Mesendoderm (in vitro differentiated cells): ENCODE measurements around the gene TNPO3.
A peak's percentile ranks its signal among the peaks of the same experiment; 100 is the strongest.

ENCODE experiments used
- DNase-seq: peaks from one replicate; pipeline ENCODE4 v3.0.0; 2013
- H2AK5ac ChIP-seq: 2 replicates; pipeline ENCODE4 v1.6.1; 2013; ENCODE audit warnings: low read length, inconsistent platforms
- H2BK120ac ChIP-seq: 2 replicates; pipeline ENCODE4 v1.6.1; 2013; ENCODE audit warnings: low read depth, mild to moderate bottlenecking, low read length, moderate library complexity, mixed read lengths
- H2BK15ac ChIP-seq: replicated peaks from 2 replicates; pipeline ENCODE4 v1.6.1; 2013; ENCODE audit warnings: low read depth, mild to moderate bottlenecking, moderate library complexity
- H2BK5ac ChIP-seq: 2 replicates; pipeline ENCODE4 v1.6.1; 2013; ENCODE audit warnings: low read length, inconsistent platforms
- H3K18ac ChIP-seq: 2 replicates; pipeline ENCODE4 v1.6.1; 2013; ENCODE audit warnings: mild to moderate bottlenecking, low read length, mixed read lengths
- H3K23ac ChIP-seq: one replicate; pipeline ENCODE4 v1.6.1; 2013; ENCODE audit warnings: low read length
- H3K27ac ChIP-seq: 2 replicates; pipeline ENCODE4 v1.5.1; 2013; ENCODE audit warnings: low read depth, mild to moderate bottlenecking, inconsistent platforms, low read length, moderate library complexity
- H3K27me3 ChIP-seq: 2 replicates; pipeline ENCODE4 v1.6.1; 2013; ENCODE audit warnings: low read length, control low read depth, mild to moderate bottlenecking, inconsistent platforms; ENCODE audit not compliant: insufficient read depth, poor library complexity
- H3K36me3 ChIP-seq: 2 replicates; pipeline ENCODE4 v1.6.1; 2013; ENCODE audit warnings: low read length, inconsistent platforms; ENCODE audit not compliant: control insufficient read depth, insufficient read depth
- H3K4ac ChIP-seq: one replicate; pipeline ENCODE4 v1.6.1; 2013; ENCODE audit warnings: low read depth, mild to moderate bottlenecking, low read length, moderate library complexity
- H3K4me1 ChIP-seq: 2 replicates; pipeline ENCODE4 v1.6.1; 2013; ENCODE audit warnings: low read depth, low read length, inconsistent platforms; ENCODE audit not compliant: control insufficient read depth
- H3K4me2 ChIP-seq: 2 replicates; pipeline ENCODE4 v1.6.1; 2013; ENCODE audit warnings: low read length
- H3K4me3 ChIP-seq: 2 replicates; pipeline ENCODE4 v1.5.1; 2013; ENCODE audit warnings: mild to moderate bottlenecking, low read length
- H3K56ac ChIP-seq: one replicate; pipeline ENCODE4 v1.6.1; 2013; ENCODE audit warnings: low read length
- H3K79me1 ChIP-seq: 2 replicates; pipeline ENCODE4 v1.6.1; 2013; ENCODE audit warnings: low read length, inconsistent platforms
- H3K79me2 ChIP-seq: 2 replicates; pipeline ENCODE4 v1.6.1; 2013; ENCODE audit warnings: mild to moderate bottlenecking, low read length; ENCODE audit not compliant: control insufficient read depth, insufficient read depth
- H3K9ac ChIP-seq: 2 replicates; pipeline ENCODE4 v1.6.1; 2013; ENCODE audit warnings: low read length, inconsistent platforms
- H4K5ac ChIP-seq: one replicate; pipeline ENCODE4 v1.6.1; 2013; ENCODE audit warnings: low read length
- H4K8ac ChIP-seq: one replicate; pipeline ENCODE4 v1.6.1; 2013; ENCODE audit warnings: low read depth, mild to moderate bottlenecking, control low read depth, low read length, moderate library complexity
- WGBS: extraction: QIAGEN DNeasy Blood & Tissue Kit; methylation state at CpG from one replicate; pipeline ENCODE4 v1.1.7; 2013; ENCODE audit warnings: low lambda C conversion rate, missing lambda C conversion rate; ENCODE audit not compliant: insufficient coverage; ENCODE audit errors: extremely low coverage; 5-methylcytosine and 5-hydroxymethylcytosine counted together

TNPO3 gene

GRCh38 chr7:129095258-129095657 is 40.3 kb upstream of the TNPO3 start:
- H3K4me2 ChIP-seq = no peak overlapping the region

GRCh38 chr7:129094501-129094900 is 39.6 kb upstream of the TNPO3 start:
- no peak overlapping the region for H2BK120ac ChIP-seq
- no peak overlapping the region for H3K18ac ChIP-seq
- H3K4me3 ChIP-seq = no peak overlapping the region
- no peak overlapping the region for H4K5ac ChIP-seq
- no peak overlapping the region for H3K4me2 ChIP-seq
- H3K79me2 ChIP-seq = no peaks in the 10 kb centered on the region
- no peak overlapping the region for H2BK5ac ChIP-seq
- no peak overlapping the region for H3K27ac ChIP-seq
- H3K4ac ChIP-seq = no peak overlapping the region
- H4K8ac ChIP-seq = no peak overlapping the region
- no CpG with 5 or more reads among the region's 5 CpGs for WGBS
- H3K27me3 ChIP-seq = no peaks in the 10 kb centered on the region
- no peak for DNase-seq
- no peaks in the 10 kb centered on the region for H3K79me1 ChIP-seq
- no peak overlapping the region for H3K56ac ChIP-seq
- no peaks in the 10 kb centered on the region for H3K4me1 ChIP-seq
- no peak overlapping the region for H2AK5ac ChIP-seq
- no peak overlapping the region for H3K23ac ChIP-seq
- H3K36me3 ChIP-seq = no peaks in the 10 kb centered on the region
- H3K9ac ChIP-seq = no peak overlapping the region
- no peak overlapping the region for H2BK15ac ChIP-seq

More at GRCh38 chr7:129095258-129095657, 40.3 kb upstream of the TNPO3 start:
- H2BK15ac ChIP-seq = no peak overlapping the region
- WGBS = no CpG with 5 or more reads among the region's 6 CpGs
- H3K4ac ChIP-seq = no peak overlapping the region
- no peak overlapping the region for H4K8ac ChIP-seq
- no peak overlapping the region for H3K27ac ChIP-seq
- H3K36me3 ChIP-seq = no peaks in the 10 kb centered on the region
- H2BK5ac ChIP-seq = no peak overlapping the region
- no peak overlapping the region for H3K23ac ChIP-seq
- H3K9ac ChIP-seq = no peak overlapping the region
- H4K5ac ChIP-seq = no peak overlapping the region
- H3K79me2 ChIP-seq = no peaks in the 10 kb centered on the region
- DNase-seq = no peak
- no peaks in the 10 kb centered on the region for H3K4me1 ChIP-seq
- H3K18ac ChIP-seq = no peak overlapping the region
- no peaks in the 10 kb centered on the region for H3K27me3 ChIP-seq
- no peak overlapping the region for H3K4me3 ChIP-seq
- no peak overlapping the region for H2AK5ac ChIP-seq
- no peak overlapping the region for H3K56ac ChIP-seq
- no peak overlapping the region for H2BK120ac ChIP-seq
- H3K79me1 ChIP-seq = no peaks in the 10 kb centered on the region

- H2BK15ac ChIP-seq = no peak overlapping the region
- WGBS = no CpG with 5 or more reads among the region's 1 CpG
- H4K5ac ChIP-seq = no peak overlapping the region
- H3K4ac ChIP-seq = no peak overlapping the region
- no peaks in the 10 kb centered on the region for H3K4me1 ChIP-seq
- no peak overlapping the region for H2BK120ac ChIP-seq
- no peak overlapping the region for H2BK5ac ChIP-seq
- no peak overlapping the region for H3K4me3 ChIP-seq
- no peaks in the 10 kb centered on the region for H3K79me2 ChIP-seq
- no peak for DNase-seq
- H3K9ac ChIP-seq = no peak overlapping the region
- no peaks in the 10 kb centered on the region for H3K79me1 ChIP-seq
- H4K8ac ChIP-seq = no peak overlapping the region
- no peak overlapping the region for H3K56ac ChIP-seq
- H3K27ac ChIP-seq = no peak overlapping the region
- no peaks in the 10 kb centered on the region for H3K27me3 ChIP-seq
- H3K18ac ChIP-seq = no peak overlapping the region
- no peak overlapping the region for H2AK5ac ChIP-seq
- H3K4me2 ChIP-seq = no peak overlapping the region
- H3K36me3 ChIP-seq = no peaks in the 10 kb centered on the region
- no peak overlapping the region for H3K23ac ChIP-seq
These were observed 39.1 kb upstream of the TNPO3 start for GRCh38 chr7:129093867-129094456.

GRCh38 chr7:129091484-129092002 is 36.6 kb upstream of the TNPO3 start:
- Histone ChIP-seq H2AK5ac (no peak overlapping the region), H3K79me1 (no peaks in the 10 kb centered on the region), H3K27ac (no peak overlapping the region), H3K18ac (no peak overlapping the region), H2BK120ac (no peak overlapping the region), H3K36me3 (no peaks in the 10 kb centered on the region), H3K4me1 (no peaks in the 10 kb centered on the region), H2BK5ac (no peak overlapping the region), H3K9ac (no peak overlapping the region), H4K5ac (no peak overlapping the region), H3K56ac (no peak overlapping the region), H2BK15ac (no peak overlapping the region), H3K23ac (no peak overlapping the region), H3K27me3 (no peaks in the 10 kb centered on the region), H4K8ac (no peak overlapping the region), H3K4me3 (no peak overlapping the region), H3K79me2 (no peaks in the 10 kb centered on the region), H3K4ac (no peak overlapping the region), H3K4me2 (no peak overlapping the region)
- WGBS = no CpG with 5 or more reads among the region's 11 CpGs
- peak; percentile 89 for DNase-seq

GRCh38 chr7:129090300-129090907 is 35.5 kb upstream of the TNPO3 start:
- no peak overlapping the region for H3K27ac ChIP-seq
- H2BK15ac ChIP-seq = no peak overlapping the region
- H3K23ac ChIP-seq = no peak overlapping the region
- H3K79me2 ChIP-seq = no peaks in the 10 kb centered on the region
- no peak overlapping the region for H2BK120ac ChIP-seq
- no peak overlapping the region for H3K56ac ChIP-seq
- H3K18ac ChIP-seq = no peak overlapping the region
- H3K4me2 ChIP-seq = no peak overlapping the region
- no peak overlapping the region for H4K8ac ChIP-seq
- H4K5ac ChIP-seq = no peak overlapping the region
- H3K4ac ChIP-seq = no peak overlapping the region
- no peaks in the 10 kb centered on the region for H3K27me3 ChIP-seq
- no peaks in the 10 kb centered on the region for H3K36me3 ChIP-seq
- no CpG with 5 or more reads among the region's 5 CpGs for WGBS
- H2BK5ac ChIP-seq = no peak overlapping the region
- DNase-seq = no peak
- no peaks in the 10 kb centered on the region for H3K79me1 ChIP-seq
- no peaks in the 10 kb centered on the region for H3K4me1 ChIP-seq
- no peak overlapping the region for H3K4me3 ChIP-seq
- no peak overlapping the region for H2AK5ac ChIP-seq
- H3K9ac ChIP-seq = no peak overlapping the region
